ENCODE measurements around the gene CATSPERE.

CATSPERE gene

DNA sequence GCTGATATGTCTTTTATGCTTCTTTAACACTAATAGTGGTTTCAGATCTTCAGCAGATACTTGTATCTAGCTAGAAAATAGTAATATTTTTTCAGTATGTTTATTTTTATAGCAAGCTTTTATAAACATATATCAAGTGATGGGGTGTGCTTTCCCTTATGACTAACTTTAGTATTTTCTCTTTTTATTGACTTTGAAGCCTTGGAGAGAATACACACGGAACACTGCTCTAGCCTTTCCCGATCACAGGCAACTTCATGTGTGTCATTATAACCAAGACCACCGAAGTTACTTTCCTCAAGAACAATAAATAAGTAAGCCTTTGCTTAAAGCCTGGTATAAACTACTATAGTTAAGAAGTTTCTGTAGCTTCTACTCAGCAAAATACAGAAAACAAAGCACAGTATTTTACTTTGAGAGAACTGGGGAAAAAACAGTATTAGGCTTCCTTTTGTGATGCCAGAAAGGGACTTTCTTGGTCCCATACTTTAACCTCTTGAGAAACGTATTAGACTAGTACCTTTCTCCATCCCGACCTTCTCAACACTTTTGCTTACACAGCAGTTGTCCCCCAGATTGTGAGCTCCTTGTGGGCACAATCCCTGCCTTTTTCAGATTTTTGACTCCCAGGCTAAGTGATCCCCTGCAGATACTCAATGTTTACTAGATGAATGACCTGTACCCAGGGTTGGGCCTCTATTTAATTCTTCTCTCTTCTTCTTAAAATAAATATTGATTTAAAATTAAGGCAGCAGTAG is 12.6 kb upstream of the CATSPERE start:
- TF ChIP-seq EGR1 (IDR thresholded peaks at IDR 0.05) (no peak), EP300 (IDR thresholded peaks at IDR 0.05; ENCODE audit: borderline replicate concordance) (no peak), RAD21 (IDR thresholded peaks at IDR 0.05; ENCODE audit: low read depth) (no peak), FOXM1 (IDR thresholded peaks at IDR 0.05; ENCODE audit: borderline replicate concordance, low read depth) (no peak), TCF12 (IDR thresholded peaks at IDR 0.05; ENCODE audit: low read depth) (no peak), TAF1 (IDR thresholded peaks at IDR 0.05; ENCODE audit: low read depth) (no peak), ZBTB7A (IDR thresholded peaks at IDR 0.05; ENCODE audit: low read depth) (no peak), REST (IDR thresholded peaks at IDR 0.05; ENCODE audit: low read depth) (no peak), YY1 (IDR thresholded peaks at IDR 0.05; ENCODE audit: low read depth) (no peak), USF1 (IDR thresholded peaks at IDR 0.05) (no peak)

DNA sequence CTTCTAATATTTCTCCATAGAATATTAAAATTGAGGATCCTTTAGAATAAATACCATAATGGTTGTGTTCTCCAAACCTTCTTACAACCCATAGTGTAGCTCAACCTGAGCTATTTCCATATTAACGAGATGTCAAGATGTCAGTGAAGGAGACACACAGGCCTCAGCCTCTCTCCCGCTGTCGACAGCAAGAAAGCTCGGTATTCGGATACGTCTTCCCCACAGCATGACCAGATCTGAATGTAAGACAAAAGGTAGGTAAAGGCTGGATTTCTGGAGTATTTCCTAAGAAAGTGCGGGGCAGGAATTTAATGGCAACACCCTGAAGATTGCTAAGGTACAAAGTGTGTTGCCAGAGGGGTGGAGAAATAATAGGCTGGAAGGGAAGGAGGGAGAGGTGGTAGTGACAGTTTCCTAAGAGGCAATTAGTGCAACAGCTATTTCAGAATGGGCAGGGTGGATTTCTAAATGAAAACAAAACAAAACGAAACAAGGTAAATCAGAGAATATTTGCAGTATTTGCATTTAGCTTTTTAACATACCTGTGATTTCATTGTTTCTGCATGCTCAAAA is 11.1 kb upstream of the CATSPERE start:
- TF ChIP-seq NFIC (IDR thresholded peaks at IDR 0.05) (no peak), EGR1 (IDR thresholded peaks at IDR 0.05) (no peak), MAX (IDR thresholded peaks at IDR 0.05) (no peak), ZBTB7A (IDR thresholded peaks at IDR 0.05; ENCODE audit: low read depth) (no peak), CREB1 (IDR thresholded peaks at IDR 0.05; ENCODE audit: low read depth) (no peak), FOXM1 (IDR thresholded peaks at IDR 0.05; ENCODE audit: borderline replicate concordance, low read depth) (no peak), TEAD4 (IDR thresholded peaks at IDR 0.05) (no peak)

DNA sequence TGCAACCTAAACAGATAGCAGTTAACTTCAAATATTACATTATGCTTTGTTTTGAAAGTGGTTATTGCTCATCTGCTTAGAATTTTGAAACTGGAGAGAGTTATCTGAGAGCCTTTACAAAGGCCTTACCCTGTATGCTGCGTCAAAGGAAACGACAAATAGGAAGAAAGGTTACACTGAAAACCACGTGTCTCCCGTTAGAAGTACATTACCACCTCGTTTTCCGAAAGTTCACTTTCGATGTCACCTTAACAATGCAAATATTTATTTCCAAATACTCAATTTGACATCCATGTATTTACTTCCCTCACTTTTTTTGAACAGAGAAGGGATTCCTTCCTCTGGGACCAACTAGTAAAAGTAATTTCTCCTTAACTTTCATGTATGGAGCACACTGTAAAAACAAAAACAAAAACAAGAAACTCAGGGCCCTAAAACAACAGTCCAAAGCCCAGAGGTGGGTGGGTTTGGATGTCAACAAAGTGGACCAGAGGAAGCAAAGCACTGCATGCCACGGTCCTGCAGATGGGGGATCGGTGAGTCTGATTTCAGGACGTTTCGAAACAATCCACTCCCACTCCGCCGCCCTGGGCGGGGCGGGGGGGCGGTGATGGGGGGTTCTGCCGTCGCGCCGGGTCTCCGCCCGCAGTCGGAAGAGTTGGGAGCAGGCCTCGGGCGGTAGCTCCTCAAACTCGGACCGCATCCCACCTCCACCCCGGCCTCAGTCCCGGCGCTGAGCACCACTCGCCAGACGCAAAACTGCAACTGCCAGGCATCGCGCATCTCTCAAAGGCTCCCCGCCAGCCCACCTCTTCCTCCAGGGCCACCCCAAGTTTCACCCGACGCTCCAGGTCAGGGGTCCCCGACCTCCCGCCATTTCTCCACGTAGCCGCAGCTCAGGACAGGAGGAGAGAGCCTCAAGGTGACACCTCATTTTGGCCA is 10.2 kb upstream of the CATSPERE start:
- TF ChIP-seq FOXM1 (IDR thresholded peaks at IDR 0.05; ENCODE audit: borderline replicate concordance, low read depth) (no peak), YY1 (IDR thresholded peaks at IDR 0.05; ENCODE audit: low read depth) (0 out of 2 replicates have a peak, but pooled peaks have one; percentile 60), ZBTB7A (IDR thresholded peaks at IDR 0.05; ENCODE audit: low read depth) (peak; percentile 38)

DNA sequence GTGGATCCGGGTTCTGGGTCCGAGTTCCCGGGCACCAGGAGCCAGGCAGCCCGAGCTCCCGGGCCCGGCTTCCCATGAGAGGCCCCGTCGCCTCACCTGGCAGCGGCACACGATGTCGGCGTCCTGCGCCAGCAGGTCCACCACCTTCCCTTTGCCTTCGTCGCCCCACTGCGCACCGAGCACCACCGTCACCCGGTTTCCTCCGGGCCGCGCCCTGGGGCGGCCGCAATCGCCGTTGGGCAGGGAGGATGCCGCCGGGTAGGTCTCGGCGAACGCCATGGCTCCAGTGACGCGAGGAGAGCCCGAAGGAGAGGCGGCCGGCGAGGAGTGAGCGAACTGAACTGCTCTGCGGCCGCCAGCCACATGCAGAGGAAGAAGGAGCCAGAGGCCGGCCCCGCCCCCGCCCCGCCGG is 9.5 kb upstream of the CATSPERE start, which contains the start of gene ADSS2:
Gene ADSS2, minus strand, starts transcription at position 371 of the 412 bp plus-strand sequence. Its CDS starts 92 bp downstream, at position 279.
- TF ChIP-seq CEBPB (IDR thresholded peaks at IDR 0.05) (no peak), TAF1 (IDR thresholded peaks at IDR 0.05; ENCODE audit: low read depth) (peak; percentile 74), ZBTB7A (IDR thresholded peaks at IDR 0.05; ENCODE audit: low read depth) (0 out of 2 replicates have a peak, but pooled peaks have one; percentile 8), MAX (IDR thresholded peaks at IDR 0.05) (peak; percentile 9; the same call in 1 of the 2 replicates)

GRCh38 chr1:244451951-244452795 is 8.9 kb upstream of the CATSPERE start:
- TF ChIP-seq MAX (IDR thresholded peaks at IDR 0.05) (peak; percentile 22; the same call in 1 of the 2 replicates), TCF12 (IDR thresholded peaks at IDR 0.05; ENCODE audit: low read depth) (peak; percentile 23; the same call in 1 of the 2 replicates), EP300 (IDR thresholded peaks at IDR 0.05; ENCODE audit: borderline replicate concordance) (peak; percentile 24; the same call in 1 of the 2 replicates), TEAD4 (IDR thresholded peaks at IDR 0.05) (peak; percentile 30; the same call in 1 of the 2 replicates), YY1 (IDR thresholded peaks at IDR 0.05; ENCODE audit: low read depth) (peak; percentile 85), TAF1 (IDR thresholded peaks at IDR 0.05; ENCODE audit: low read depth) (no peak; the same call in 1 of the 2 replicates)

DNA sequence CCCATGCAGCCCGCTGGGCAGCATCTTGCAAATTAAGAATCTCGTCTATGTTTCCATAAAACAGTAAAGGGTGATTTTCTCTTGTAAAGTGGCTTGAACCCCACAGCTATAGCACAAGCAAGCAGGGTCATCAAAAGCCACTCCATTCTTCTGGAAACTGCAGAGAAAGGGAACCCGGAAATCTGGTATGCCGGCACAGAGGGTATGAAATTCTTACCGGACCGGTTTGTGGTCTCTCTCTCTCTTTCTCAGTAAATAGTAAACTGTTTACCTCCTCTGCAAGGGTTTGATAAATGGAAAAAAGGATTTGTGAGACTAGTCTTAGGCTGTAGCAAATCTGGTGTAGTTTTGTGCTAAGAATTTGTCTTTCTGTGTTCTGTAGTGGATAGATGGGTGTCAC is 6.7 kb upstream of the CATSPERE start:
- TF ChIP-seq EP300 (IDR thresholded peaks at IDR 0.05; ENCODE audit: borderline replicate concordance), result no peak
- no peak for TF ChIP-seq TAF1 (IDR thresholded peaks at IDR 0.05; ENCODE audit: low read depth)
- TF ChIP-seq RAD21 (IDR thresholded peaks at IDR 0.05; ENCODE audit: low read depth), result no peak
- no peak for TF ChIP-seq FOXM1 (IDR thresholded peaks at IDR 0.05; ENCODE audit: borderline replicate concordance, low read depth)
- TF ChIP-seq CREB1 (IDR thresholded peaks at IDR 0.05; ENCODE audit: low read depth), result no peak
- TF ChIP-seq EGR1 (IDR thresholded peaks at IDR 0.05), result no peak
- no peak for TF ChIP-seq MAX (IDR thresholded peaks at IDR 0.05)
- no peak for TF ChIP-seq USF1 (IDR thresholded peaks at IDR 0.05)
- no peak for TF ChIP-seq ZBTB7A (IDR thresholded peaks at IDR 0.05; ENCODE audit: low read depth)

Data from Ishikawa (cell line).